ENCODE data around the gene MAOA.

The MAOA gene

GRCh38 chrX:43718546-43718945 lies 62.4 kb downstream of the MAOA start:
- Histone ChIP-seq H3K79me2 (ENCODE audit: insufficient read depth, low read length) (no peaks in the 10 kb centered on the region), H3K9me2 (replicated peaks; ENCODE audit: low read depth, low read length) (no peaks in the 10 kb centered on the region), H3K36me3 (ENCODE audit: insufficient read depth, low read length) (no peaks in the 10 kb centered on the region)

GRCh38 chrX:43718956-43719355 lies 62.9 kb downstream of the MAOA start:
- H3K9ac ChIP-seq (ENCODE audit: low read depth, low read length, poor library complexity, severe bottlenecking): no peak overlapping the region

More at GRCh38 chrX:43718546-43718945, 62.4 kb downstream of the MAOA start:
- no peaks in the 10 kb centered on the region for H3K27me3 ChIP-seq (ENCODE audit: insufficient read depth, low read length, poor library complexity, severe bottlenecking)
- no peaks in the 10 kb centered on the region for H3K9me3 ChIP-seq (ENCODE audit: insufficient read depth, low read depth, low read length)
- no peaks in the 10 kb centered on the region for H3K4me1 ChIP-seq (ENCODE audit: insufficient read depth, low read length, poor library complexity, severe bottlenecking)
- H3K9ac ChIP-seq (ENCODE audit: low read depth, low read length, poor library complexity, severe bottlenecking): no peak overlapping the region
- TF ChIP-seq CTCF (conservative IDR thresholded peaks at IDR 0.05; ENCODE audit: low read length) (no peak), EZH2phosphoT487 (IDR thresholded peaks at IDR 0.05; ENCODE audit: borderline replicate concordance) (no peak)
- H3F3A ChIP-seq (ENCODE audit: low read depth): no peaks in the 10 kb centered on the region
- no peak overlapping the region for H2AFZ ChIP-seq (ENCODE audit: low read length)
- H3K4me3 ChIP-seq (ENCODE audit: low read length, poor library complexity, severe bottlenecking): no peak overlapping the region
- no peak overlapping the region for H3K4me2 ChIP-seq (ENCODE audit: low read depth, low read length, poor library complexity, severe bottlenecking)
- H4K20me1 ChIP-seq (ENCODE audit: insufficient read depth, low read length, poor library complexity, severe bottlenecking): no peaks in the 10 kb centered on the region

GRCh38 chrX:43720082-43720481 lies 64.0 kb downstream of the MAOA start:
- H3K27me3 ChIP-seq (ENCODE audit: insufficient read depth, low read length, poor library complexity, severe bottlenecking): no peaks in the 10 kb centered on the region
- TF ChIP-seq EZH2phosphoT487 (IDR thresholded peaks at IDR 0.05; ENCODE audit: borderline replicate concordance) (no peak), CTCF (conservative IDR thresholded peaks at IDR 0.05; ENCODE audit: low read length) (no peak)

More at GRCh38 chrX:43718956-43719355, 62.9 kb downstream of the MAOA start:
- Histone ChIP-seq H3F3A (ENCODE audit: low read depth) (no peaks in the 10 kb centered on the region), H3K4me1 (ENCODE audit: insufficient read depth, low read length, poor library complexity, severe bottlenecking) (no peaks in the 10 kb centered on the region), H3K4me2 (ENCODE audit: low read depth, low read length, poor library complexity, severe bottlenecking) (no peak overlapping the region), H3K27me3 (ENCODE audit: insufficient read depth, low read length, poor library complexity, severe bottlenecking) (no peaks in the 10 kb centered on the region), H2AFZ (ENCODE audit: low read length) (no peak overlapping the region), H4K20me1 (ENCODE audit: insufficient read depth, low read length, poor library complexity, severe bottlenecking) (no peaks in the 10 kb centered on the region), H3K4me3 (ENCODE audit: low read length, poor library complexity, severe bottlenecking) (no peak overlapping the region), H3K9me3 (ENCODE audit: insufficient read depth, low read depth, low read length) (no peaks in the 10 kb centered on the region), H3K9me2 (replicated peaks; ENCODE audit: low read depth, low read length) (no peaks in the 10 kb centered on the region), H3K36me3 (ENCODE audit: insufficient read depth, low read length) (no peaks in the 10 kb centered on the region), H3K79me2 (ENCODE audit: insufficient read depth, low read length) (no peaks in the 10 kb centered on the region)
- TF ChIP-seq CTCF (conservative IDR thresholded peaks at IDR 0.05; ENCODE audit: low read length) (no peak), EZH2phosphoT487 (IDR thresholded peaks at IDR 0.05; ENCODE audit: borderline replicate concordance) (no peak)

More at GRCh38 chrX:43720082-43720481, 64.0 kb downstream of the MAOA start:
- no peaks in the 10 kb centered on the region for H3F3A ChIP-seq (ENCODE audit: low read depth)
- no peak overlapping the region for H3K4me2 ChIP-seq (ENCODE audit: low read depth, low read length, poor library complexity, severe bottlenecking)
- no peaks in the 10 kb centered on the region for H3K36me3 ChIP-seq (ENCODE audit: insufficient read depth, low read length)
- H4K20me1 ChIP-seq (ENCODE audit: insufficient read depth, low read length, poor library complexity, severe bottlenecking): no peaks in the 10 kb centered on the region
- H3K9me3 ChIP-seq (ENCODE audit: insufficient read depth, low read depth, low read length): no peaks in the 10 kb centered on the region
- H3K79me2 ChIP-seq (ENCODE audit: insufficient read depth, low read length): no peaks in the 10 kb centered on the region
- no peak overlapping the region for H2AFZ ChIP-seq (ENCODE audit: low read length)
- no peak overlapping the region for H3K4me3 ChIP-seq (ENCODE audit: low read length, poor library complexity, severe bottlenecking)
- no peak overlapping the region for H3K9ac ChIP-seq (ENCODE audit: low read depth, low read length, poor library complexity, severe bottlenecking)
- no peaks in the 10 kb centered on the region for H3K9me2 ChIP-seq (replicated peaks; ENCODE audit: low read depth, low read length)
- no peaks in the 10 kb centered on the region for H3K4me1 ChIP-seq (ENCODE audit: insufficient read depth, low read length, poor library complexity, severe bottlenecking)

Measured in Loucy (cell line).